Choroid plexus epithelial cell (primary cell): ENCODE data around the gene PHLPP2.
"Not testable (repeated sequence)": the region's sequence is repeated elsewhere in the genome, so short reads cannot be mapped to it uniquely, and the experiment has no call there.

Experiments
- DNase-seq: peaks from one replicate; pipeline ENCODE4 v3.0.0-alpha.2; 2010; ENCODE audit warnings: low read depth
- H3K4me3 ChIP-seq: 2 replicates; pipeline ENCODE4 v1.5.1; 2011; ENCODE audit warnings: low read depth, mild to moderate bottlenecking, control low read depth, low read length, moderate library complexity
- CTCF ChIP-seq: conservative IDR thresholded peaks from 2 replicates; pipeline ENCODE4 v1.5.1; 2011; ENCODE audit warnings: low read depth, mild to moderate bottlenecking, control low read depth, inconsistent platforms, low read length, moderate library complexity

The PHLPP2 gene

DNA sequence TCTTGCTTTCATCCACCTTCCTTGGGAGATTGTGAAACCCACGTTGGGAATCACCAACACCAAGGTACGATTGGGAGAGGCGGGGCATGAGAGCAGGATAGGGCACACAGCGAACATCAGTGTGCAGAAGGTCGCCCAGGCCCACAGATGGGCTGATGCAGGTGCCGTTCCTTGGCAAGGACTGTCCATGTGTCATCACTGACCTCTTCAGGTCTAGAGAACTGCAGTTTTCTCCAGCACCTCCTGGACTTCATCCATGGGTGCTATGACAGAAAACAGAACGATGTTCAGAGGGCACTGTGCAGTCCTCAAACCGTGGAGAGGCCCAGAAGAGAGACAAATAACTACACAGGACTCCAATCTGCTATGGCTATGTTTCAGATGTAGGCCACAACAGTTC, 123.7 kb downstream of the PHLPP2 start:
- no peak overlapping the region for H3K4me3 ChIP-seq
- DNase-seq = no peak
- TF ChIP-seq CTCF = no peak

- DNase-seq, H3K4me3 ChIP-seq: not testable (repeated sequence)
Measured at GRCh38 chr16:71598426-71598825, 126.1 kb downstream of the PHLPP2 start.

DNA sequence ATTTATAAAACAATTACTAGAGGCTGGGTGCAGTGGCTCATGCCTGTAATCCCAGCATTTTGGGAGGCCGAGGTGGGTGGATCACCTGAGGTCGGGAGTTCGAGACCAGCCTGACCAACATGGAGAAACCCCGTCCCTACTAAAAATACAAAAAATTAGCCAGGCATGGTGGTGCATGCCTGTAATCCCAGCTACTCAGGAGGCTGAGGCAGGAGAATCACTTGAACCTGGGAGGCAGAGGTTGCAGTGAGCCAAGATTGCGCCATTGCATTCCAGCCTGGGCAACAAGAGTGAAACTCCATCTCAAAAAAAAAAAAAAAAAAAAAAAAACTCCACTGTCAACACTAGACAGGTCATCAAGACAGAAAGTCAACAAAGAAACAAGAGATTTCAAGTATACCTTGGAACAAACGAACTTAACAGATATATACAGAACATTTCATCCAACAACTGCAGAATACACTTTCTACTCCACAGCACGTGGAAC, 129.1 kb downstream of the PHLPP2 start:
- DNase-seq, H3K4me3 ChIP-seq: not testable (repeated sequence)
